22Rv1 (cell line): Measurements from ENCODE around the gene KANK3.

ENCODE experiments used
- H3K27ac ChIP-seq: fragments of 450-650 bp; 2 replicates; pipeline ENCODE4 v1.5.1; 2017
- ZFX ChIP-seq: fragments of 450-650 bp; IDR thresholded peaks from 2 replicates; pipeline ENCODE4 v1.6.1; 2017; ENCODE audit warnings: antibody characterized with exemption, borderline replicate concordance
- TF ChIP-seq, protein P1 (sequence below): fragments of 450-650 bp; IDR thresholded peaks from 2 replicates; pipeline ENCODE4 v1.5.1; 2017; ENCODE audit warnings: mild to moderate bottlenecking

Gene KANK3

DNA sequence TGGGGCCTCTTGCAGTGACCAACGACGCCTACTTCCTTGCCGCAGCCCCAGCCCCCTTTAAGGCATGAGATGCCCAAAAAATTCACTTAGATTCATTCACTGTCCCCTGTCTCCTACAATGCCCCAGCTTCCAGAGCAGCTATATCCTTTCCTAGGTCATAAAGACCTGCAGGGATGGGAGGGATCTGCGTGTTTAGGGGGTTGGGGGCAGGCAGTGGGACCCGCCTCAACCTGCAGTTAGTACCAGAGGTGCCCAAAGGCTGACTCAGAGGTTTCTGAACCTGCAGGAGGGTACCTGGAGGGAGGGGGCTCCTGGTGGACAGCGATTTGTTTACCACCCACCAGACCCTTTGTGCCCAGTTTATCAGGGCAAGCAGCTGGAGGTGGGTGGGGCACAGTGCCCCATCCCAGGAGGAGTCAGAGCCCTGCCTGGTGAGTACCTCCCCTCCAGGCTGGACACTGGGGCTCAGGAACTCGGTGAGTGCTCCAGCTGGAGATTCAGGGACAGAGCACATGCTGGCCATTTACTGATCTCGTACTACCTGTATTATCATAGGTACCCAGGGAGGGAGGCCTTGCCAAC lies 11.7 kb downstream of the KANK3 start:
- TF ChIP-seq, protein P1, sequence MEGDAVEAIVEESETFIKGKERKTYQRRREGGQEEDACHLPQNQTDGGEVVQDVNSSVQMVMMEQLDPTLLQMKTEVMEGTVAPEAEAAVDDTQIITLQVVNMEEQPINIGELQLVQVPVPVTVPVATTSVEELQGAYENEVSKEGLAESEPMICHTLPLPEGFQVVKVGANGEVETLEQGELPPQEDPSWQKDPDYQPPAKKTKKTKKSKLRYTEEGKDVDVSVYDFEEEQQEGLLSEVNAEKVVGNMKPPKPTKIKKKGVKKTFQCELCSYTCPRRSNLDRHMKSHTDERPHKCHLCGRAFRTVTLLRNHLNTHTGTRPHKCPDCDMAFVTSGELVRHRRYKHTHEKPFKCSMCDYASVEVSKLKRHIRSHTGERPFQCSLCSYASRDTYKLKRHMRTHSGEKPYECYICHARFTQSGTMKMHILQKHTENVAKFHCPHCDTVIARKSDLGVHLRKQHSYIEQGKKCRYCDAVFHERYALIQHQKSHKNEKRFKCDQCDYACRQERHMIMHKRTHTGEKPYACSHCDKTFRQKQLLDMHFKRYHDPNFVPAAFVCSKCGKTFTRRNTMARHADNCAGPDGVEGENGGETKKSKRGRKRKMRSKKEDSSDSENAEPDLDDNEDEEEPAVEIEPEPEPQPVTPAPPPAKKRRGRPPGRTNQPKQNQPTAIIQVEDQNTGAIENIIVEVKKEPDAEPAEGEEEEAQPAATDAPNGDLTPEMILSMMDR: no peak
- no peak for TF ChIP-seq ZFX
- H3K27ac ChIP-seq: no peak overlapping the region

DNA sequence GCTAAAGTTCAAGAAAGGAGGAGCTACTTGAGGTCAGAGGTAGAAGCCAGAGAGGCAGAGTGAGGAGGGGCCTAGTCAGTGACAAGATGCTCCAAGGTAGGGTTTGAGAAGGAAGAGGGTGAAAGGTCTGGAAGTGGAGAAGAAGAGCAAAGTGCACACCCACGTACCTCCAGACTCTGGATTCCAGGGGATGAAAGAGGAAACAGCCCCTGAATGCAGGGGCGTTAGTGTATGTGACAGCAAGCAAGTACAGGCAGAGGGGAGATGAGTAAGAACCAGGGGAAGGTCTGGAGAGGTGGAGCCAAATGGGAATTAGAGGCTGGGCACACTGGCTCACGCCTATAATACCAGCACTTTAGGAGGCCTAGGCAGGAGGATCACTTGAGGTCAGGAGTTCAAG lies 13.1 kb downstream of the KANK3 start:
- H3K27ac ChIP-seq: 0 out of 2 replicates have a peak overlapping the region, but pooled peaks have one; percentile 25

DNA sequence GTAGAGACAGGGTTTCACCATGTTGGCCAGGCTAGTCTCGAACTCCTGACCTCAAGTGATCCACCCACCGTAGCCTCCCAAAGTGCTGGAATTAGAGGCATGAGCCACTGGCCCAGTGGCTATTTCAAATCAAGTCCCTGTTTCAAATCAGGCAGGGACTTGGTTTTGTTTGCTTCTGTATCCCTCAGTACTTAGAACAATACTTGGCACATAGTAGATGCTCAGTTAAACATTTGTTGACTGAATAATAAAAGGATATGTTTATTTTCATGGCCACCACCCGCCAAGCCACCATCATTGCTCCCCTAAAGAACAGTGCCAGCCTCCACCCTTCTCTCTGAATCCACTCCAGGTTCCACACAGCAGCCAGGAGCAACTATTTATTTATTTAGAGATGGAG lies 17.6 kb downstream of the KANK3 start:
- no peak overlapping the region for H3K27ac ChIP-seq
- TF ChIP-seq ZFX: no peak
- TF ChIP-seq, protein P1: no peak

More for the DNA sequence above, 13.1 kb downstream of the KANK3 start:
- TF ChIP-seq, protein P1: no peak
- no peak for TF ChIP-seq ZFX

DNA sequence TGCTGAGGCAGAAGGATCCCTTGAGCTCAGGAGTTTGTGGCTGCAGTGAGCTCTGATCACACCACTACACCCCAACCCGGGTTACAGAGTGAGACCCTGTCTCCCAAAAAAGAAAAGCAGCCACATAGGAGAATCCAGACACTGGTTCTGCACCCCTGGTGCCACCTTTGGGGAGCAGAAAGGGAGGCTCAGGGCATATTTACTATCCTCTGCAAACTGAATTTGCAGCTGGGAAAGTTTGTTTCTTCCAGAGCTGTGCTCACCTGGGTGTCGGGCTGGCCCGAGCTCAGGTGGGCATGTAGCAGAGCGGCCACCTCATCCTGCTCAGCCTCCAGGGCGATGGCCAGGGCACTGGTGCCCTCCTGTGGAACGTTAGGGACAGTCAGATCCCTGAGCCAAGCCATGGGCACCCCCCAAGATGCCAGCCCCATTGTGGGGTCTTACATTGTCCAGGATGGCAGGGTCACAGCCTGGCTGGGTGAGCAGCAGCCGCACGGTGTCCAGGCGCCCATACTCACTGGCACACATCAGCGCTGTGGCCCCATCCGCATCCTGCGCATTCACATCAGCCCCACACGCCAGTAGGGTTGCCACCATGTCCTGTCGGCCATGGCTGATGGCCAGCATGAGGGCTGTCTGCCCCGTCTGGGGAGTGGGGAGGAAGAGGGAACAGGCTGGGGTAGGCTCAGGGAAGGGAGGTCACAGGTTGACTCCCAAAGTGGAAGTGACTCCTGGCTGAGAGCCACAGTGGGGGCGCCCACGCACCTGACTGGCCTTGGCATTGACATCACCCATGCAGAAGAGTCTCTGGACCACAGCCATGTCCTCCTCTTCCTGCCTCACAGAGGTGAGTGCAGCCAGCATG lies 18.6 kb downstream of the KANK3 start:
- peak overlapping the region; percentile 85 for H3K27ac ChIP-seq
- TF ChIP-seq, protein P1: no peak
- TF ChIP-seq ZFX: no peak

DNA sequence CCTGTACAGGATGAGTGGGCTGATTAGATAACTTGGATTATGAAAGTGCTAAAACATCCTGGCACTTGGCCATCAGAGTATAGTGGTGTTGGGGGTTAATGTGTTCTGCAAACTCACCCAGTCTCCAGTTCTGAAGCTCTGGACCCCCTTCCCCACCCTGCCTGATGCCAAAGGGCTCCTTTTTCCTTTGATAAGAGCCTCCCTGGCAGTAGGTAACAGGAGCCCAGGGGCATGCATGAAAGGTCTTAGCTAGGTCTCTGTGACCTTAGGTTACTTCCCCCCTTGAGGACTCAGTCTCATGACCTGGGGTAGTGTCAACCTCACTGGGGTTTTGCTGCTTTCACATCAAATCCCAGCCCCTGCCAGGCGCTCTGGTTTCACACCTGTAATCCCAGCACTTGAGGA lies 19.3 kb downstream of the KANK3 start:
- no peak for TF ChIP-seq ZFX
- TF ChIP-seq, protein P1: no peak
- H3K27ac ChIP-seq: peak overlapping the region; percentile 85

DNA sequence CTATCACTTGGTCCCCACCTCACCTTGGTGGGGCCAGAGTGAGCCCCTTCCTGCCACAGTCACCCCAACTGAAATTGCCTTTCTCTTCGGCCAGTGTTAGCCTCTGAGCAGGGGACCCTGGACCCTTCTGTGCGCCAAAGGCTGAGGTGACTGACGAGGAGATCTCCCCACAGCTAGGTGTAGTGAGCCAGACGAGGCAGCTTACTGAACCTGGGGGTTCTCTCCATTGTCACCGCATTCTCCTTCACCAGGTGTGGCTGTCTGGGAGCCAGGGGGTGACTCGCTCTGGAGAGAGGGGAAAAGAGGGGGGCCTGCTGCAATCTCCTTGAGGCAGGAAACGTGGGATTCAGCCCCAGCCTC lies 20.4 kb downstream of the KANK3 start:
- peak overlapping the region; percentile 85 for H3K27ac ChIP-seq
- TF ChIP-seq, protein P1: no peak
- no peak for TF ChIP-seq ZFX

DNA sequence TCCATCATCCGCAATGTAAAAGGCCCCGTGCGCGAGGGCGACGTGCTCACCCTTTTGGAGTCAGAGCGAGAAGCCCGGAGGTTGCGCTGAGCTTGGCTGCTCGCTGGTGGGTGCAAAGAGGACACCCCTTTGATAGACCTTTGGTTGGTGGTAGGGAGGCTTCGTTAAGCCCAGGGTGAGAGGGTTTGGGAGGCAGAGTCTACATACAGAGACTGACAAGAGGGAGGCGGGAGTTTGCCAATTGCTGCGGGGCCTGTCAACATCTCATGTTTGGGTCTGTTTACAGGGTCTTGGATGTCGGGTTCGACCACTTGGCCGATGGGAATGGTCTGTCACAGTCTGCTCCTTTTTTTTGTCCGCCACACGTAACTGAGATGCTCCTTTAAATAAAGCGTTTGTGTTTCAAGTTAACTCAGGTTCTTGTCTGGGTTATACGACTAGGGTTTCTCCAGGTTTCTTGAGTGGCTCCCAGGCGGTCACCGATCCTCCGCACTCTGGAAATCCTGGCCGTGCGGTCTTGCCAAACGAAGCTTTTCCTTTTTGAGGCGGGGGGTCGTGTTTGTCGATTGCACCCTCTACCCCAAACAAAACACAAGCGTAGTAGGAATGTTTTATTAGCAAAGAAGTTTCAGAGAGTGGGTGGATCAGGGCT lies 20.9 kb downstream of the KANK3 start:
- no peak for TF ChIP-seq ZFX
- TF ChIP-seq, protein P1: no peak
- H3K27ac ChIP-seq: peak overlapping the region; percentile 85
